DMS79 treated with DMSO at 0.1 percent for 48 hours (cell line): ENCODE results near the gene HMMR.

Source experiments
- DNase-seq: peaks from one replicate; lab custom pipeline; 2025; lab: John Stamatoyannopoulos, UW

The HMMR gene

DNA sequence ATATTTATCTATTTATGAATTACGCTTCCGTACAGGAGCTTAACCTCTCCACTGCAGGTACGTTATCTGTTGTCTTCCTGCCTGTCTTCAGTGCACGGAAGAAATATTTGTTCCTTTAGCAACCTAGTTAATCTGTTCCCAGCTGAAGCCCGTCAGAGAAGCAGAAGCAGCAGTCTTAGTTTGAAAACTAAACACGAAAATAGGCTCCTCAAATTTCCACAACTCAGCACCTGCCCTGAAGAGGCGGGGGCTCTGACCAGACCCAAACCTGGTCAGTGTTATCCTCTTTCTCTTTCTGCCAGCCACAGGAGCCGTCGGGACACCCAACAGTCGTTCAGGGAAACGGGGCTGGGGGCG is 992 bp upstream of the HMMR start:
- peak; percentile 33 for DNase-seq

DNA sequence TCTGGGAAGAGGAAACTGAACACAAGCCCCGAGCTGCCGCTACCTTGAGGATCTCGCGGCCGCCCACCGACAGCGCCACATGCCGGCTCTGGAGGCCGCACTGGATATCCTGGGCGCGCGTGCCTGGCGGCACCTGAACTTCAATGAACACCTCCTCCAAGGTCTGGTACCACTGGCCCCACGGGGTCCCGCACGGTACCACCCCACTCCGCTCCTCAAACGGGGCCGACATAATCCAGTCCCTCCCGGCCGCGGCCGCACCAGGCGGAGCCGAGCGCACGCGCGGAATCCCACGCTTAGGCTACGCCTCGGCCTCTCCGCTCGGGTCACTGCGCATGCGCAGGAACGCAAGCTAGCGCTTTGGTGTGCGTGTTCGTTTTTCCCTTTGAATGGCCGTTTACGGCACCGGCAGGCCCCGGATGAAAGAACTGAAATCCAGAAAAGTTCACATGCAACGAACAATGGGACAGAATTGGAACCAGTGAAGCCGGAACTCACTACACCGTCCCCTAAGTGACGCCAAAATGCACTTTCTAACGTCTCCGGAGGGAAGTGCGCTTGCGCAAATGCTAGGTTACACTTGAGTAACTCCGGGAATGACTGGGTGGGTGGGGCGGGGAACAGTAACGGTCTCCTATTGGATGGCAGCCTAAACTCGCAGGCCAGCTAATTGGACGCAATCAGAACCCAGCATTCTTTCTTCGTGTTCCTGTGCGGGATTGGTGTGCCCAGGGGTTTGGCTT is 442 bp upstream of the HMMR start, which contains the start of gene NUDCD2:
NUDCD2 (minus strand) TSS at position 284 of the 743 bp plus-strand sequence; CDS start at position 232, 52 bp downstream.
- DNase-seq = peak; percentile 72

DNA sequence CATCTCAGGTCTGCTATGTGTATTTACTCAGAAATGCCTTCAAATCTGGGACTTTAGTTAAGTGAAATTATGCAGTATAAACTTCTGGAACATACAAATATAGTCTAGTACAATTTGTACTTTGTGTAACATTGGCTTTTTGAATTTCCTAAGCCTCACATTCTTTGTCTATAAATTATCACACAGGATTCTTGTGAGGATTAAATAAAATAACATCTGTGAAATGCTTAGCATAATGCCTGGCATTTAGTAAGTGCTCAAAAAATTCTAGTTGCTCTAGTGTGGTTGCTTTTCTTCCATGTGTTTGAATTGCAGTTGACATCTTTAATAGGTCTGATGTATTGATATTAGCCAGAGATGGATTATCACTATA is 2.6 kb downstream of the HMMR start:
- DNase-seq = no peak

- no peak for DNase-seq
These were observed 7.2 kb downstream of the HMMR start for GRCh38 chr5:163467682-163468081.

DNA sequence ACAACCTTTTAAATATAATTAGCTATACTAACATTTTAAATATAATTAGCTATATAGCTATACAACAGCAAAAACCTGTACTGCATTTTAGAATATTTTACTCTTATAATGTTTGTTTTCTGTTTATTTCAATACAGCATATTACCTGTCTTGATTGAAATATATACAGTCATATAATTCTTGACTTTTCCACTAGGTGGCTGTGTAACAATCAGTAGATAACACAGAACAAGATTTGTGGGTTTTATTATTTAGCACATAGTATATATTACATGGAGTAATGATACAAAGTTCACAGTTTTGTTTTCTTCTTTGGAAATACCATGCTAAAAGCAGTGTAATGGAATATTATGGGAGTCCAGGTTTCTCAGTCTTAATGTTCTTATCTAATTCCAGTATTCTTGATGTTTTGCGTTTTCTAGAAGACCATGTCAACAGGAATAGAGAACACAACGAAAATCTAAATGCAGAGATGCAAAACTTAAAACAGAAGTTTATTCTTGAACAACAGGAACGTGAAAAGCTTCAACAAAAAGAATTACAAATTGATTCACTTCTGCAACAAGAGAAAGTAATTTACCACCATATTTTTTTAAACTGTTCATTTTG is 13.3 kb downstream of the HMMR start:
- no peak for DNase-seq

DNA sequence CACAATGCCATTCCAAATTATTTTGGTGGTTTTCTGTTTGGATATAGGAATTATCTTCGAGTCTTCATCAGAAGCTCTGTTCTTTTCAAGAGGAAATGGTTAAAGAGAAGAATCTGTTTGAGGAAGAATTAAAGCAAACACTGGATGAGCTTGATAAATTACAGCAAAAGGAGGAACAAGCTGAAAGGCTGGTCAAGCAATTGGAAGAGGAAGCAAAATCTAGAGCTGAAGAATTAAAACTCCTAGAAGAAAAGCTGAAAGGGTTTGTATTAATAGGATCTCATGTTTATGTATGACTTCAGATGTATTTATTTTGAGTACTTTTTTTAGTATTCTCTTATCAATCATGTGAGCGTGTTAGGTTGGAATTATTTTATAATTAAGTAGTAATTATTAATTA is 15.0 kb downstream of the HMMR start:
- DNase-seq = no peak

DNA sequence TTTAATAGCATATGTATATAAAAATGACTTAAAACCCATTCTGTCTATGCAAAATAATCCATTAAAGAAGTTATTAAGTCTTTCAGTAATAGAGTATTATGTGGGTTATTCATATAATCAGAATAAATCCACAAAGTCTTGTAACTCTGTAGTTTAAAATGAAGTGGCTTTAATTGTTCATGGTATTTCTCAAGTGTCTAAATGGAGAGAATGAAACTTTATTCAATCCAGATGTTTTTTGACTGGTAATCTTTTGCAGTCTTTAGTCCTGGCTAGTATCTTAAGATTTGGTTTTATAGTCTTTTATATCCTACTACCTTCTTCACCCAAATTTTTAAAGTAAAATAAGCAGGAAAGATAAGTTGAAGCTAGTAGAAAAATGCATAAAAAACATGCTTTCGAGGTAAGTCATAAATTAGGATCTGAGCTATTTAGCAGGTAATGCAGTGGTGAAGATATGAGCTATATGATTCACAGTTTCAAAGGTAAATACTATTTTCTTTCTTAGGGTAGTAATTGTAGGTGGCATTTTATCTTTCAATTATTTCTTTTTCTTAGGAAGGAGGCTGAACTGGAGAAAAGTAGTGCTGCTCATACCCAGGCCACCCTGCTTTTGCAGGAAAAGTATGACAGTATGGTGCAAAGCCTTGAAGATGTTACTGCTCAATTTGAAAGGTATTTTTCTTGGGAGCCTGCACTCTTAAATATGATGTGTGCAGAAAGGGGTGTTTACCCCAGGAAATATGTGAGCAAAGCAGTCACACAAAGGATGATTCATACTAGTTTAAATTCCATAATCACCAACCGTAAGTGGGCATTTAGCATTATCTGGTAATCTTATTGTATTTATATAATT is 17.9 kb downstream of the HMMR start:
- no peak for DNase-seq

DNA sequence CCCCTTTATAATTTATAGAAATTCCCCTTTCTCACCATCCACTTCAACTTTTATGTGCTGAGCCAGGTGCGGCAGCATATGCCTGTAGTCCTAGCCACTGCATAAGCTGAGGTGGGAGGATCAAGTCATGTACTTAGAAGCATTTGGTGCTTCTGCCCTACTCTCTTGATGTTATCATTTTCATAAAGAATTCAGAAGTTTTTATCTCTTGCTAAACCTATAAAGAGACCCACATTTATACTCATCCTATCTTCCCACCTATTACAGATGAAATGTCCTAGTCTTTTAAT is 18.5 kb downstream of the HMMR start:
- no peak for DNase-seq

DNA sequence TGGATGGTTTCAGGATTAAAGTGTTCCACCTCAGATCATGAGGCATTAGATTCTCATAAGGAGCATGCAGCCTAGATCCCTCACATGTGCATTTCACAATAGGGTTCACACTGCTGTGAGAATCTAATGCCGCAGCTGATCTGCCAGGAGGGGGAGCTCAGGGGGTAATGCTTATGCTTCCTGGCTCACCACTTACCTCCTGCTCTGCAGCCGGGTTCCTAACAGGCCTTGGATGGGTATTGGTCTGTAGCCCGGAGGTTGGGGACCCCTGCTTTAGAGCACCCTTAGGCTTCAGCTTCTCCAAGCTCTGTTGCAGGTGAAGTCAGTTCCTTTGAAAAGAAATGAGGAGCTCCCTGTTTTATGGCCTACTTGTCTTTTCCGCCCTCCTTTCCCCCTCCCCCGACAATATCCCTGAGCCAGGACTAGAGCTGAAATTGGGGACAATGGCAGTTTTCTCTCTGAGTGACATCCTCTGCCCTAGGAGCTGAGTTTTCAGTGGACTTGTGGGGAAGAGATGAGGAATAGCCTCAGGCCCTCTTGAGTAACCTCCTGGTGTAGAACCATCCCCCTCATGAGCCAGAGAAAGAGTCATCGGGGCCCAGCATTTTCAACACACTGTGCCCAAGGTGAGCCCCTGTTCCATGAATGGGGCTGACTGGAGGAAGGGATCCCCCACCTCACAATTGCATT is 28.8 kb downstream of the HMMR start:
- DNase-seq = no peak

GRCh38 chr5:163489745-163490075 is 29.3 kb downstream of the HMMR start:
- DNase-seq = no peak

DNA sequence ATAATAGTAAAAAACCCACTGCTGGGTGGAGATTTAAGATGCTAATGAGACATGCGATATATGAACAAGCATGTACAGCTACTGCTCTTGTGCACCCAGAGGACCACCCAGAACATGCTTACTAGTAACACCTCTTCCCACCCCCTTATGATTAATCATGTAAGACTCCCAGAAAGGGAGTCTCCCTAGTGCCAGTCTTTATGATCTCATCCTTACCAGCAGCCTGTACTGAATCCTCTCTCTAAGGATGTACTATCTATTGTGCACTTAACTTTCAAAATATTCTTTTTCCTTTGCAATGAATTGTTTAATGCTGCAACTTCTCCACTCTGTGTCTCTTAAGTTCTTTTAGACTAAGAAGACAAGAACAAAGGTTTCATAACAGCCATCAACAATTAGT is 35.9 kb downstream of the HMMR start:
- no peak for DNase-seq

GRCh38 chr5:163497315-163497714 is 36.9 kb downstream of the HMMR start:
- DNase-seq = no peak

GRCh38 chr5:163498886-163499285 is 38.5 kb downstream of the HMMR start:
- DNase-seq = no peak

DNA sequence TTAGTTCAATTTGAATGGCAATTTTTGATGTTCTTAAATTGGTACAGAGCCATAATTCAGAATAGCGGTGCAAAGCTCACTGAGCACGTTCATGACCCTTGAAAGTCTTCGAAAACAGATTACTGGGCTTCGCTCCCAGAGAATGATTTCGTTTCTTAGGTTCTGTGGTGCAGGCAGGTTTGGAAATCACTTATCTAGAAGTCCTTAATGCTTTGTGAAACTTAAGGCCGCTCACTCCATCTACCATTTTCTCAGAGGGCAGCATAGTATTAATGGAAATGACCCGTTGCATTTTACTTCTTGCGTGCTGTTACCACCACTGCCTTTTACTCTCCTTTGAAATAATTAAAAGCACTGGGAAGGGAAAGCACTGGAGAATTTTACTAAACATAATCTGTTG is 42.1 kb downstream of the HMMR start:
- DNase-seq = no peak

GRCh38 chr5:163503106-163504078 is 43.0 kb downstream of the HMMR start:
- DNase-seq = no peak

GRCh38 chr5:163504079-163504931 is 43.9 kb downstream of the HMMR start:
- peak; percentile 42 for DNase-seq

DNA sequence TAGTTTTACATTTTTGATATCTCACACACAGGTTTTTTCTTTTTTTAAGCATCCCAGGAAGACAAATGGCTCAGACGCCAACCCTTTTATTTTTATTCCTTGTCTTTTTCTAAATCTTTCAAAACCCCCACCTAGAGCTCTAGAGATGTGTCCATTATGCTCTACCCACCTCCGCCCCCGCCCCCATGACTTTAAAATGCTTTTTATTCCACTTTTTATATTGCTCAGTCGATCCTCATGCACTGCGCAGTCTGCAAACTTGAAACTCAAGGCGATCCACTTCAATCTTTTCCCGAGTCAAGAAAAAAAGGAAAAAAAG is 44.6 kb downstream of the HMMR start:
- DNase-seq = no peak

GRCh38 chr5:163505368-163506094 is 45.1 kb downstream of the HMMR start, which contains the start of gene MAT2B:
MAT2B (plus strand) TSS chr5:163505619; CDS start chr5:163505687, 68 bp downstream.
- DNase-seq = peak; percentile 71

DNA sequence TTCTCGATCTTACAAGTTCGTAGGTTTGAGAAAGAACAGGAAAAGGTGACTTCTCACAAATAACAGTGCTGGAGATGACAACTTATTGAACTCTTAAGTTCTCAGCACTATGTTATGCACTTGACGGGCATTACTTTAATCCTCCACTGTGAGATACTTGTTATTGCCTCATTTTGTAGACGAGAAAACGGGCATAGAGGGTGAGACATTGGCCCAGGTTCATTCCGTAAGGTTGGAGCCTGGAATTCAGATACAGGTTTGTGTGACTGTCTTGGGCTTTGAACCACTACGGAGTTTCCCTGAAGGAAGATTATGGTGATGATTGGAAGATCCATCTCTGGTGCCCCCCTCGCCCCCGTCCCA is 45.6 kb downstream of the HMMR start:
- DNase-seq = no peak

GRCh38 chr5:163506726-163507125 is 46.3 kb downstream of the HMMR start:
- no peak for DNase-seq
